ENCODE measurements around the gene AGBL1.
"Not testable (repeated sequence)": the region's sequence is repeated elsewhere in the genome, so short reads cannot be mapped to it uniquely, and the experiment has no call there.

AGBL1 gene

GRCh38 chr15:86506401-86506800, 426.7 kb downstream of the AGBL1 start:
- DNase-seq (ENCODE audit: low read depth) = no peak

GRCh38 chr15:86515625-86516024, 436.0 kb downstream of the AGBL1 start:
- no peak for DNase-seq (ENCODE audit: low read depth)

GRCh38 chr15:86522721-86523120, 443.1 kb downstream of the AGBL1 start:
- no peak for DNase-seq (ENCODE audit: low read depth)

- no peak for DNase-seq (ENCODE audit: low read depth)
Measured at GRCh38 chr15:86526938-86527690, 447.4 kb downstream of the AGBL1 start.

- not testable (repeated sequence) for DNase-seq (ENCODE audit: low read depth)
Measured at GRCh38 chr15:86528094-86528493, 448.4 kb downstream of the AGBL1 start.

- DNase-seq (ENCODE audit: low read depth) = no peak
Measured at GRCh38 chr15:86538141-86538540, 458.5 kb downstream of the AGBL1 start.

- no peak for DNase-seq (ENCODE audit: low read depth)
Measured at GRCh38 chr15:86540840-86541467, 461.3 kb downstream of the AGBL1 start.

- DNase-seq (ENCODE audit: low read depth) = no peak
Measured at GRCh38 chr15:86541540-86541939, 461.9 kb downstream of the AGBL1 start.

GRCh38 chr15:86550075-86550474, 470.4 kb downstream of the AGBL1 start:
- no peak for DNase-seq (ENCODE audit: low read depth)

- DNase-seq (ENCODE audit: low read depth) = no peak
Measured at GRCh38 chr15:86553108-86553507, 473.4 kb downstream of the AGBL1 start.

- DNase-seq (ENCODE audit: low read depth) = no peak
Measured at GRCh38 chr15:86555098-86555497, 475.4 kb downstream of the AGBL1 start.

- no peak for DNase-seq (ENCODE audit: low read depth)
Measured at GRCh38 chr15:86555939-86556338, 476.3 kb downstream of the AGBL1 start.

GRCh38 chr15:86556396-86557017, 476.8 kb downstream of the AGBL1 start:
- DNase-seq (ENCODE audit: low read depth) = no peak

GRCh38 chr15:86557018-86557550, 477.4 kb downstream of the AGBL1 start:
- DNase-seq (ENCODE audit: low read depth) = no peak

GRCh38 chr15:86558252-86558651, 478.6 kb downstream of the AGBL1 start:
- DNase-seq (ENCODE audit: low read depth) = no peak

- no peak for DNase-seq (ENCODE audit: low read depth)
Measured at GRCh38 chr15:86558686-86559085, 479.0 kb downstream of the AGBL1 start.

- DNase-seq (ENCODE audit: low read depth) = no peak
Measured at GRCh38 chr15:86568378-86568777, 488.7 kb downstream of the AGBL1 start.

- no peak for DNase-seq (ENCODE audit: low read depth)
Measured at GRCh38 chr15:86570738-86571137, 491.1 kb downstream of the AGBL1 start.

GRCh38 chr15:86571873-86572272, 492.2 kb downstream of the AGBL1 start:
- no peak for DNase-seq (ENCODE audit: low read depth)

GRCh38 chr15:86572368-86572841, 492.7 kb downstream of the AGBL1 start:
- DNase-seq (ENCODE audit: low read depth) = no peak

GRCh38 chr15:86573476-86573875, 493.8 kb downstream of the AGBL1 start:
- DNase-seq (ENCODE audit: low read depth) = no peak

- no peak for DNase-seq (ENCODE audit: low read depth)
Measured at GRCh38 chr15:86588413-86588812, 508.7 kb downstream of the AGBL1 start.

GRCh38 chr15:86590461-86590860, 510.8 kb downstream of the AGBL1 start:
- no peak for DNase-seq (ENCODE audit: low read depth)

Data from iris pigment epithelial cell (primary cell).